Fibroblast of lung (primary cell): ENCODE data around the gene ITGAE. TPM values are rescaled to one million over a fixed set of nuclear protein-coding genes. Genes with fewer than 3 reads are reported as not detected.

ENCODE experiments used
- DNase-seq, 2 donors: peaks; one replicate each; pipeline versions ENCODE4 v3.0.0 to v3.0.0-alpha.2; 2010; ENCODE audit warnings: low read depth in 2 of 2
- H2AFZ ChIP-seq: 2 replicates; pipeline ENCODE4 v1.5.1; 2012; ENCODE audit warnings: low read length, control low read depth, inconsistent platforms
- H3K27ac ChIP-seq: 2 replicates; pipeline ENCODE4 v1.5.1; 2011; ENCODE audit warnings: low read length, control low read depth; ENCODE audit not compliant: insufficient read depth
- H3K27me3 ChIP-seq: 2 replicates; pipeline ENCODE4 v1.5.1; 2011; ENCODE audit warnings: mild to moderate bottlenecking, low read length; ENCODE audit not compliant: control insufficient read depth, insufficient read depth
- H3K36me3 ChIP-seq: 2 replicates; pipeline ENCODE4 v1.5.1; 2011; ENCODE audit warnings: low read length; ENCODE audit not compliant: control insufficient read depth, insufficient read depth
- H3K4me1 ChIP-seq: 2 replicates; pipeline ENCODE4 v1.5.1; 2011; ENCODE audit warnings: low read length; ENCODE audit not compliant: control insufficient read depth, insufficient read depth; ENCODE audit errors: extremely low read depth
- H3K4me2 ChIP-seq: 2 replicates; pipeline ENCODE4 v1.5.1; 2011; ENCODE audit warnings: low read length, control low read depth; ENCODE audit not compliant: insufficient read depth; ENCODE audit errors: extremely low read depth
- H3K4me3 ChIP-seq, 4 experiments: fragments of 200-600 bp in 1 of 4; sonication (generic) in 1 of 4; replicated peaks in 1 of 4; 2 replicates each; pipeline ENCODE4 v1.5.1; 2011 to 2016; ENCODE audit warnings: low read length in 4 of 4, low read depth in 3 of 4, mild to moderate bottlenecking in 3 of 4, control low read depth in 2 of 4, inconsistent platforms in 1 of 4, mixed read lengths in 1 of 4; ENCODE audit not compliant: insufficient read depth in 1 of 4; ENCODE audit errors: control extremely low read depth in 1 of 4
- H3K79me2 ChIP-seq: 2 replicates; pipeline ENCODE4 v1.5.1; 2012; ENCODE audit warnings: mild to moderate bottlenecking, low read length, inconsistent platforms; ENCODE audit not compliant: control insufficient read depth, insufficient read depth
- H3K9ac ChIP-seq: 2 replicates; pipeline ENCODE4 v1.5.1; 2011; ENCODE audit warnings: mild to moderate bottlenecking, low read length, control low read depth; ENCODE audit not compliant: insufficient read depth
- H3K9me3 ChIP-seq: 2 replicates; pipeline ENCODE4 v1.5.1; 2012; ENCODE audit warnings: low read depth, low read length; ENCODE audit not compliant: control insufficient read depth, insufficient read depth
- H4K20me1 ChIP-seq: 2 replicates; pipeline ENCODE4 v1.5.1; 2011; ENCODE audit warnings: low read length; ENCODE audit not compliant: control insufficient read depth, insufficient read depth; ENCODE audit errors: extremely low read depth
- CTCF ChIP-seq, 2 donors: IDR thresholded peaks in 1 of 2; conservative IDR thresholded peaks in 1 of 2; 1 replicate in 1 of 2; 2 replicates in 1 of 2; pipeline ENCODE4 v1.5.1; 2011 to 2012; ENCODE audit warnings: low read length in 2 of 2, control low read depth in 1 of 2, inconsistent platforms in 1 of 2, low read depth in 1 of 2, mild to moderate bottlenecking in 1 of 2
- EZH2 ChIP-seq: IDR thresholded peaks from 2 replicates; pipeline ENCODE4 v1.5.1; 2012; ENCODE audit warnings: low read length, control low read depth, mild to moderate bottlenecking; ENCODE audit errors: missing control alignments
- polyA plus RNA-seq, 2 donors: library from polyadenylated mRNA; depleted of rRNA in 1 of 2; stranded (reverse) in 1 of 2; unstranded in 1 of 2; fragments of >200 nt; gene quantifications; 2 replicates each; pipeline ENCODE4 v1.2.1, GENCODE V29; 2011 to 2012; ENCODE audit warnings: missing spikeins in 1 of 2
- total RNA-seq: library from RNA; depleted of rRNA; stranded (reverse); fragments of >200 nt; gene quantifications from 2 replicates; pipeline ENCODE4 v1.2.1, GENCODE V29; 2014

ITGAE gene
- total and polyA plus RNA-seq, 2 donors (not counting 1 experiment from before 2014, with no cell fraction given): 29.7 to 72.5 TPM

GRCh38 chr17:3692346-3692745 is 108.6 kb downstream of the ITGAE start:
- Histone ChIP-seq H3K9ac (no peak overlapping the region), H3K36me3 (no peaks in the 10 kb centered on the region), H3K27ac (no peak overlapping the region), H3K79me2 (no peaks in the 10 kb centered on the region), H3K4me1 (peaks cover 3% of the 10 kb centered on the region), H3K4me3 (no peak overlapping the region), H4K20me1 (no peaks in the 10 kb centered on the region), H2AFZ (no peak overlapping the region), H3K9me3 (no peaks in the 10 kb centered on the region), H3K27me3 (no peaks in the 10 kb centered on the region), H3K4me2 (no peak overlapping the region)
- TF ChIP-seq EZH2 (no peak), CTCF (conservative IDR thresholded peaks at IDR 0.05 in 1 of 2, IDR thresholded peaks at IDR 0.05 in 1 of 2; ENCODE audit: low read depth in 1 of 2, low read length in 2 of 2) (peak; percentile 3 to 13)
- no peak for DNase-seq

GRCh38 chr17:3691617-3692067 is 109.3 kb downstream of the ITGAE start:
- Histone ChIP-seq H3K4me2 (no peak overlapping the region), H3K9me3 (no peaks in the 10 kb centered on the region), H2AFZ (no peak overlapping the region), H3K4me1 (peaks cover 3% of the 10 kb centered on the region), H3K36me3 (no peaks in the 10 kb centered on the region), H3K27ac (no peak overlapping the region), H3K9ac (no peak overlapping the region), H4K20me1 (no peaks in the 10 kb centered on the region), H3K79me2 (no peaks in the 10 kb centered on the region), H3K4me3 (no peak overlapping the region), H3K27me3 (no peaks in the 10 kb centered on the region)
- no peak for TF ChIP-seq EZH2
- no peak for DNase-seq

- Histone ChIP-seq H3K4me3 (no peak overlapping the region), H3K36me3 (no peaks in the 10 kb centered on the region), H4K20me1 (no peaks in the 10 kb centered on the region), H3K4me1 (peaks cover 2% of the 10 kb centered on the region), H3K9ac (no peak overlapping the region), H3K79me2 (no peaks in the 10 kb centered on the region), H3K27ac (no peak overlapping the region), H3K4me2 (no peak overlapping the region), H3K27me3 (no peaks in the 10 kb centered on the region), H2AFZ (no peak overlapping the region), H3K9me3 (no peaks in the 10 kb centered on the region)
- DNase-seq: no peak
- TF ChIP-seq EZH2 (no peak), CTCF (conservative IDR thresholded peaks at IDR 0.05 in 1 of 2, IDR thresholded peaks at IDR 0.05 in 1 of 2; ENCODE audit: low read depth in 1 of 2, low read length in 2 of 2) (no peak)
Measured at GRCh38 chr17:3690094-3690715, 110.8 kb downstream of the ITGAE start.
